Duodenal mucosa (tissue), 2 donors: Measurements from ENCODE around the gene NOP53.
"Not testable (repeated sequence)": the region's sequence is repeated elsewhere in the genome, so short reads cannot be mapped to it uniquely, and the experiment has no call there.

ENCODE experiments used
- H3K27ac ChIP-seq: one replicate; pipeline ENCODE4 v1.7.0; 2013; ENCODE audit warnings: low read depth, low read length
- H3K27me3 ChIP-seq, 2 donors: one replicate each; pipeline ENCODE4 v1.7.0; 2013; ENCODE audit warnings: low read length in 2 of 2, control low read depth in 1 of 2; ENCODE audit not compliant: insufficient read depth in 2 of 2, control insufficient read depth in 1 of 2
- H3K36me3 ChIP-seq, 2 donors: one replicate each; pipeline ENCODE4 v1.7.0; 2013; ENCODE audit warnings: low read length in 2 of 2, control low read depth in 1 of 2; ENCODE audit not compliant: insufficient read depth in 2 of 2, control insufficient read depth in 1 of 2
- H3K4me1 ChIP-seq, 2 donors: one replicate each; pipeline ENCODE4 v1.7.0; 2013; ENCODE audit warnings: low read length in 2 of 2, control low read depth in 1 of 2; ENCODE audit not compliant: insufficient read depth in 2 of 2, control insufficient read depth in 1 of 2
- H3K4me3 ChIP-seq, 2 donors: one replicate each; pipeline ENCODE4 v1.7.0; 2013; ENCODE audit warnings: low read length in 2 of 2, low read depth in 1 of 2
- H3K9ac ChIP-seq, 2 donors: one replicate each; pipeline ENCODE4 v1.7.0; 2013; ENCODE audit warnings: low read length in 2 of 2, low read depth in 1 of 2
- H3K9me3 ChIP-seq, 2 donors: one replicate each; pipeline ENCODE4 v1.7.0; 2013; ENCODE audit warnings: low read length in 2 of 2, control low read depth in 1 of 2; ENCODE audit not compliant: control insufficient read depth in 1 of 2

Gene NOP53

DNA sequence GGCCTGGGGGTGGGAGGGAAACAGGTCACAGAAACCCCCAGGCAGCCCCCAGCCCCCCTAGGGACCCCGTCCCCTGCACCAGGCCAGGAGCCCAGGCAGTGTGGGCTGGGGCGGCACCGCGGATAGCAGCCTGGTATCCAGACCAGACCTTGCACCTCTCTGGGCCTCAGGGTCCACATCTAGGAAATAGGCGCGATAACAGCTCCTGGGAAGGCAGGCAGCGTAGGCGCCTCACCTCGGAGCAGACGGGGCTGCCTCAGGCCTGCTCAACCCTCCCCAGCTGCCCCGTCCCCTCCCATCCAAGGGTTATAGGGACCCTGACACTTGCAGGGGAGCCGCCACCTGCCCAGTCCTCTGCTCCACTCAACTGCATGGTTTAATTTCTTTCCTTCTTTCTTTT, 58.3 kb downstream of the NOP53 start:
- H3K9ac ChIP-seq, H3K9me3 ChIP-seq, H3K27me3 ChIP-seq, H3K27ac ChIP-seq, H3K36me3 ChIP-seq, H3K4me3 ChIP-seq, H3K4me1 ChIP-seq: not testable (repeated sequence)

- not testable (repeated sequence) for H3K27me3 ChIP-seq, H3K9ac ChIP-seq, H3K4me3 ChIP-seq, H3K36me3 ChIP-seq, H3K4me1 ChIP-seq, H3K9me3 ChIP-seq, H3K27ac ChIP-seq
Observed at GRCh38 chr19:47804451-47804850, 59.1 kb downstream of the NOP53 start, which contains the start of gene TPRX1. Gene TPRX1 (minus strand): TSS chr19:47804551. CDS start chr19:47804539, 12 bp downstream.

GRCh38 chr19:47805313-47805712, 60.0 kb downstream of the NOP53 start:
- Histone ChIP-seq H3K4me1 (no peaks in the 10 kb centered on the region), H3K9me3 (no peaks in the 10 kb centered on the region), H3K27me3 (no peaks in the 10 kb centered on the region), H3K9ac (no peak overlapping the region), H3K27ac (no peak overlapping the region), H3K36me3 (no peaks in the 10 kb centered on the region), H3K4me3 (no peak overlapping the region)

DNA sequence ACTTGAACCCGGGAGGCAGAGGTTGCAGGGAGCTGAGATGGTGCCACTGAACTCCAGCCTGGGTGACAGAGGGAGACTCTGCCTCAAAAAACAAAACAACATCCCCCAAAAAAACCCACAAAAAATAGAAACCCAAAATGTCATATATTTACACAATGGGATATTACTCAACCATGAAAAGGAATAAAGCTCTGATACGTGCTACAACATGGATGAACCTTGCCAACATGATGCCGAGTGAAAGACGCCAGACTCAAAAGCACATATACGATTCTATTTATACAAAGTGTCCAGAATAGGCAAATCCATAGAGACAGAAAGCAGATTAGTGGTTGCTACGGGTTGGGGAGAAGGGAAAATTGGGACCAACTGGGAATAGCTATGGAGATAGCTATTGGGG, 61.1 kb downstream of the NOP53 start:
- H3K4me3 ChIP-seq = no peak overlapping the region
- H3K9me3 ChIP-seq = no peaks in the 10 kb centered on the region
- H3K27ac ChIP-seq = no peak overlapping the region
- no peak overlapping the region for H3K9ac ChIP-seq
- H3K27me3 ChIP-seq = no peaks in the 10 kb centered on the region
- no peaks in the 10 kb centered on the region for H3K36me3 ChIP-seq
- no peaks in the 10 kb centered on the region for H3K4me1 ChIP-seq
